Activated CD4-positive, alpha-beta T cell treated with anti-CD3 and anti-CD28 coated beads, Interleukin-2, amount 50 U/mL, for 48 hours (primary cell): ENCODE results near the gene RNF222.
"Not testable (repeated sequence)": the region's sequence is repeated elsewhere in the genome, so short reads cannot be mapped to it uniquely, and the experiment has no call there.

ENCODE experiments used
- DNase-seq, 2 experiments: peaks; one replicate each; pipeline ENCODE4 v3.0.0-alpha.2; 2020

RNF222 gene

GRCh38 chr17:8377422-8377821 is 20.2 kb downstream of the RNF222 start:
- no peak for DNase-seq

GRCh38 chr17:8376271-8377067 is 21.2 kb downstream of the RNF222 start, which contains the start of gene KRABD2:
KRABD2 (minus strand) TSS chr17:8376704.
- peak; percentile 93 to 94 for DNase-seq

- DNase-seq, result no peak
Observed at GRCh38 chr17:8375738-8376259, 21.8 kb downstream of the RNF222 start.

GRCh38 chr17:8373856-8374255 is 23.8 kb downstream of the RNF222 start:
- not testable (repeated sequence) for DNase-seq

- DNase-seq, result no peak
Observed at GRCh38 chr17:8372422-8372821, 25.2 kb downstream of the RNF222 start.

- no peak for DNase-seq
Observed at GRCh38 chr17:8371786-8372185, 25.8 kb downstream of the RNF222 start.

- DNase-seq, result no peak
Observed at GRCh38 chr17:8369944-8370343, 27.7 kb downstream of the RNF222 start.

- DNase-seq, result no peak
Observed at GRCh38 chr17:8368193-8368592, 29.4 kb downstream of the RNF222 start.

- no peak for DNase-seq
Observed at GRCh38 chr17:8366231-8366630, 31.4 kb downstream of the RNF222 start.

GRCh38 chr17:8365143-8365542 is 32.5 kb downstream of the RNF222 start:
- no peak for DNase-seq

GRCh38 chr17:8362651-8363332 is 34.8 kb downstream of the RNF222 start:
- DNase-seq, result no peak

- no peak for DNase-seq
Observed at GRCh38 chr17:8360751-8361150, 36.9 kb downstream of the RNF222 start.

- no peak for DNase-seq
Observed at GRCh38 chr17:8360260-8360659, 37.4 kb downstream of the RNF222 start.

GRCh38 chr17:8359769-8360168 is 37.9 kb downstream of the RNF222 start:
- DNase-seq, result no peak

GRCh38 chr17:8357910-8358309 is 39.7 kb downstream of the RNF222 start:
- no peak for DNase-seq

GRCh38 chr17:8354236-8354635 is 43.4 kb downstream of the RNF222 start:
- DNase-seq, result no peak

GRCh38 chr17:8353736-8354135 is 43.9 kb downstream of the RNF222 start:
- no peak for DNase-seq

GRCh38 chr17:8350339-8350738 is 47.3 kb downstream of the RNF222 start:
- no peak for DNase-seq

- DNase-seq, result not testable (repeated sequence)
Observed at GRCh38 chr17:8347001-8347400, 50.6 kb downstream of the RNF222 start.

- DNase-seq, result no peak
Observed at GRCh38 chr17:8345951-8346665, 51.5 kb downstream of the RNF222 start.

- no peak for DNase-seq
Observed at GRCh38 chr17:8345052-8345690, 52.5 kb downstream of the RNF222 start.

GRCh38 chr17:8341456-8341855 is 56.2 kb downstream of the RNF222 start:
- DNase-seq, result no peak
